T-helper 1 cell (primary cell): ENCODE measurements around the gene LYSET.
"Not testable (repeated sequence)": the region's sequence is repeated elsewhere in the genome, so short reads cannot be mapped to it uniquely, and the experiment has no call there.

ENCODE experiments used
- DNase-seq, 5 donors: peaks; one replicate each; pipeline ENCODE4 v3.0.0-alpha.2; 2012 to 2020

LYSET gene

GRCh38 chr14:93169619-93170018 is 15.5 kb upstream of the LYSET start:
- DNase-seq: not testable (repeated sequence)

- DNase-seq: not testable (repeated sequence)
Measured at GRCh38 chr14:93170141-93170540, 15.0 kb upstream of the LYSET start.

- no peak for DNase-seq
Measured at GRCh38 chr14:93171376-93171775, 13.7 kb upstream of the LYSET start.

- DNase-seq: no peak
Measured at GRCh38 chr14:93173943-93174395, 11.1 kb upstream of the LYSET start.

- not testable (repeated sequence) for DNase-seq
Measured at GRCh38 chr14:93174731-93175130, 10.4 kb upstream of the LYSET start.

GRCh38 chr14:93175492-93175891 is 9.6 kb upstream of the LYSET start:
- no peak for DNase-seq

GRCh38 chr14:93183596-93184317 is 1.4 kb upstream of the LYSET start:
- DNase-seq: no peak

GRCh38 chr14:93185349-93185720 is 218 bp downstream of the LYSET start:
- DNase-seq: no peak

GRCh38 chr14:93186466-93186865 is 1.3 kb downstream of the LYSET start:
- no peak for DNase-seq

GRCh38 chr14:93186956-93187355 is 1.8 kb downstream of the LYSET start:
- no peak for DNase-seq

GRCh38 chr14:93195316-93195999 is 10.3 kb downstream of the LYSET start:
- DNase-seq: no peak

GRCh38 chr14:93199031-93199430 is 13.9 kb downstream of the LYSET start:
- DNase-seq: no peak

- DNase-seq: no peak
Measured at GRCh38 chr14:93200553-93200952, 15.4 kb downstream of the LYSET start.

- DNase-seq: no peak
Measured at GRCh38 chr14:93201155-93201704, 16.1 kb downstream of the LYSET start.

GRCh38 chr14:93206793-93207467 is 21.8 kb downstream of the LYSET start, which contains the start of the genes GON7 and UBR7:
TSS of gene GON7 (minus strand) at chr14:93207065. CDS start at chr14:93207037, 28 bp downstream.
TSS of gene UBR7 (plus strand) at chr14:93207256. CDS start at chr14:93207292, 36 bp downstream.
- DNase-seq: peak; percentile 80 to 94 (median 84)

GRCh38 chr14:93207468-93208308 is 22.6 kb downstream of the LYSET start:
- DNase-seq: peak in 1 of 5 donors; percentile 25

- no peak for DNase-seq
Measured at GRCh38 chr14:93212432-93212831, 27.3 kb downstream of the LYSET start.

GRCh38 chr14:93214598-93214997 is 29.5 kb downstream of the LYSET start:
- DNase-seq: no peak

- DNase-seq: peak in 4 of 5 donors; percentile 21 to 59 (median 42)
Measured at GRCh38 chr14:93219103-93219726, 34.1 kb downstream of the LYSET start.

GRCh38 chr14:93220509-93220908 is 35.4 kb downstream of the LYSET start:
- DNase-seq: no peak

- no peak for DNase-seq
Measured at GRCh38 chr14:93223565-93223964, 38.4 kb downstream of the LYSET start.

GRCh38 chr14:93228550-93228949 is 43.4 kb downstream of the LYSET start:
- DNase-seq: no peak
